GM12878 (cell line): Measurements from ENCODE around the gene GRIK2. TPM values are rescaled to one million over a fixed set of nuclear protein-coding genes. Genes with fewer than 3 reads are reported as not detected.
A peak's percentile ranks its signal among the peaks of the same experiment; 100 is the strongest.

Experiments used
- ATAC-seq: fragments of 200-7000 bp; cut with Tn5 transposase; 3 replicates; pipeline ENCODE4 v1.9.1; 2020; ENCODE audit warnings: mild to moderate bottlenecking, moderate library complexity
- BruUV-seq: library from RNA; stranded (reverse); fragments of 400-500 nt; replicated peaks from 2 replicates; lab custom pipeline; 2021; lab: Mats Ljungman, UMichigan
- CTCF ChIA-PET: fragments of 300-600 bp; sonication (Branson Sonifier 250); formaldehyde crosslinking; extraction: SDS; loops from one replicate; lab custom pipeline; 2021; ENCODE audit warnings: inconsistent platforms; lab: Yijun Ruan, JAX
- POLR2A ChIA-PET: fragments of 350-600 bp; formaldehyde crosslinking; extraction: SDS; loops from one replicate; lab custom pipeline; 2021; ENCODE audit warnings: inconsistent platforms; lab: Charles Lee
- RAD21 ChIA-PET: fragments of 300-600 bp; sonication (Branson Sonifier 250); formaldehyde crosslinking; loops from one replicate; lab custom pipeline; 2023; ENCODE audit warnings: antibody characterized with exemption; ENCODE audit not compliant: unreplicated experiment; lab: Charles Lee
- SMC1A ChIA-PET: fragments of 300-600 bp; sonication (Branson Sonifier 250); formaldehyde crosslinking; loops from one replicate; lab custom pipeline; 2023; ENCODE audit not compliant: unreplicated experiment, uncharacterized antibody; lab: Charles Lee
- DNase-seq: peaks from one replicate; pipeline ENCODE4 v3.0.0-alpha.2; 2011; ENCODE audit warnings: low read depth, low spot score
- FAIRE-seq: peaks from 3 replicates; lab custom pipeline; 2011; peaks lifted over from hg19 to GRCh38; lab: Jason Lieb, UNC
- H2AFZ ChIP-seq: 2 replicates; pipeline ENCODE4 v1.6.0; 2011; ENCODE audit warnings: low read depth, low read length, control low read depth; ENCODE audit not compliant: control insufficient read depth
- H3K27ac ChIP-seq: 2 replicates; pipeline ENCODE4 v1.5.1; 2011; ENCODE audit warnings: control low read depth; ENCODE audit not compliant: control insufficient read depth, insufficient read depth
- H3K27me3 ChIP-seq, 2 experiments: replicated peaks in 1 of 2; 2 replicates each; pipeline versions ENCODE4 v1.6.0 to v1.6.1; 2011; ENCODE audit warnings: low read length in 1 of 2; ENCODE audit not compliant: control insufficient read depth in 2 of 2, insufficient read depth in 2 of 2
- H3K36me3 ChIP-seq, 2 experiments: 2 replicates each; pipeline ENCODE4 v1.5.1; 2011; ENCODE audit warnings: low read length in 1 of 2; ENCODE audit not compliant: control insufficient read depth in 2 of 2, insufficient read depth in 2 of 2
- H3K4me1 ChIP-seq: 2 replicates; pipeline ENCODE4 v1.6.1; 2011; ENCODE audit warnings: mild to moderate bottlenecking, low read length, moderate library complexity, mixed read lengths; ENCODE audit not compliant: control insufficient read depth, insufficient read depth
- H3K4me2 ChIP-seq: 2 replicates; pipeline ENCODE4 v1.6.0; 2011; ENCODE audit warnings: control low read depth; ENCODE audit not compliant: control insufficient read depth, insufficient read depth
- H3K4me3 ChIP-seq: fragments of 200-600 bp; sonication (generic); 2 replicates; pipeline ENCODE4 v1.5.1; 2016
- H3K79me2 ChIP-seq: 2 replicates; pipeline ENCODE4 v1.6.0; 2011; ENCODE audit warnings: low read length; ENCODE audit not compliant: control insufficient read depth, insufficient read depth
- H3K9ac ChIP-seq: 2 replicates; pipeline ENCODE4 v1.8.0; 2011; ENCODE audit warnings: low read length, control low read depth, mixed read lengths; ENCODE audit not compliant: control insufficient read depth, insufficient read depth
- H3K9me3 ChIP-seq: replicated peaks from 3 replicates; pipeline ENCODE4 v1.5.1; 2011; ENCODE audit warnings: mild to moderate bottlenecking, low read length; ENCODE audit not compliant: control insufficient read depth, insufficient read depth
- H4K20me1 ChIP-seq: 2 replicates; pipeline ENCODE4 v1.6.0; 2011; ENCODE audit not compliant: control insufficient read depth, insufficient read depth
- SIN3A ChIP-seq: IDR thresholded peaks from 2 replicates; pipeline ENCODE4 v1.6.1; 2012; ENCODE audit warnings: low read depth, low read length, improper control_type of control experiment
- SPI1 ChIP-seq: IDR thresholded peaks from 2 replicates; pipeline ENCODE4 v1.6.1; 2011; ENCODE audit warnings: low read depth, mild to moderate bottlenecking, low read length, moderate library complexity, borderline replicate concordance; ENCODE audit not compliant: insufficient read depth
- STAT1 ChIP-seq: fragments of 450-650 bp; conservative IDR thresholded peaks from 2 replicates; pipeline ENCODE4 v1.6.1; 2014; ENCODE audit warnings: antibody characterized with exemption, mild to moderate bottlenecking
- WGBS: methylation state at CpG from one replicate; pipeline ENCODE4 v1.1.6; 2016; ENCODE audit warnings: low lambda C conversion rate; ENCODE audit not compliant: insufficient replicate concordance, insufficient coverage; ENCODE audit errors: missing lambda C conversion rate; 5-methylcytosine and 5-hydroxymethylcytosine counted together
- in situ Hi-C: fragments of 300-500 bp; cut with MboI; formaldehyde crosslinking; loops from 9 replicates; pipeline ENCODE4 v1.14.3; 2018; ENCODE audit warnings: mixed read lengths
- intact Hi-C: fragments of 100-400 bp; cut with micrococcal nuclease; formaldehyde crosslinking; loops from one replicate; pipeline ENCODE4 v1.14.2; 2022; ENCODE audit not compliant: unreplicated experiment
- polyA plus RNA-seq, 11 experiments: library from polyadenylated mRNA; depleted of rRNA in 4 of 11; unstranded in 6 of 11; stranded (reverse) in 5 of 11; fragments of >200 nt; fragmentation: Nextera tagmentation in 4 of 11; fragmentation: Illumina TruSeq in 1 of 11; extraction: Ambion mirVana in 4 of 11; extraction: Trizol in 1 of 11; gene quantifications; 1 replicate in 1 of 11; 2 replicates in 10 of 11; pipeline versions ENCODE4 v1.2.1 to v1.2.3, GENCODE V29; 2011 to 2016; ENCODE audit warnings: inconsistent platforms in 2 of 11, missing spikeins in 2 of 11, low read depth in 1 of 11
- total RNA-seq, 4 experiments: library from RNA; depleted of rRNA in 3 of 4; stranded (reverse); fragments of >200 nt in 3 of 4; fragmentation: Illumina TruSeq in 1 of 4; extraction: Trizol in 1 of 4; gene quantifications; 2 replicates each; pipeline versions ENCODE4 v1.2.1 to v1.2.3, GENCODE V29; 2013 to 2021
- TF ChIP-seq, protein P1 (sequence below): IDR thresholded peaks from 2 replicates; pipeline ENCODE4 v1.6.1; 2012; ENCODE audit warnings: low read length, inconsistent platforms
- TF ChIP-seq, protein P2 (sequence below): fragments of 450-650 bp; IDR thresholded peaks from 2 replicates; pipeline ENCODE4 v1.6.1; 2017; ENCODE audit warnings: mild to moderate bottlenecking, low read depth, inconsistent platforms; ENCODE audit not compliant: poor library complexity, severe bottlenecking

Gene GRIK2
- total and polyA plus RNA-seq, 10 of the 15 experiments (the other 5 are each of a cell fraction or from before 2014, with no cell fraction given) = not detected

DNA sequence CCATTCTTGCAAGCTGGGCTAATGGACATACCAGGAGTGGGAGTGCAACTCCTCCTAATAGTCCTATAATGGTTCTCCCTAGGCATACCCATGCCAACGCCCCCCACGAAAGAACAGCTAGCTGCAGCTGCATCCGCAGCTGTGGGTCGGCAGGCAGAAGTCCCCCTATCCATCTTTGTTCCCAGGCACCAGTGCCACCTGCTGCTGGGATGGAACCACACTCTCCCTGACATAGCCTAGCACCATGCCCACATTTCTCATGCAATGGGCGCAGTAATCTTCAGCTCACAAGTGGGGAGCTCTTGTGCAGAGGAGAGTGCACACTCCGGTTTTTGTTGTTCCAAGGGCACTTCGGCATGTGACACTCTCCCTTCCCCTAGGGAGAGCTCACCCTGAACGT is 567.8 kb downstream of the GRIK2 start:
- H4K20me1 ChIP-seq = no peaks in the 10 kb centered on the region
- no peaks in the 10 kb centered on the region for H3K36me3 ChIP-seq
- CTCF ChIA-PET = interaction anchor here (1.0 kb wide), 1 partner anchor 10 kb away, joined by 3 read pairs; no protein-coding TSS in a partner anchor
- H3K4me2 ChIP-seq = no peak overlapping the region
- no peaks in the 10 kb centered on the region for H3K27me3 ChIP-seq
- no TSS peak for BruUV-seq
- FAIRE-seq = no peak
- peak; percentile 38; the same call in 2 of the 3 replicates for ATAC-seq
- intact Hi-C loops = no loop called here
- no peak for TF ChIP-seq SPI1
- TF ChIP-seq, protein P1, sequence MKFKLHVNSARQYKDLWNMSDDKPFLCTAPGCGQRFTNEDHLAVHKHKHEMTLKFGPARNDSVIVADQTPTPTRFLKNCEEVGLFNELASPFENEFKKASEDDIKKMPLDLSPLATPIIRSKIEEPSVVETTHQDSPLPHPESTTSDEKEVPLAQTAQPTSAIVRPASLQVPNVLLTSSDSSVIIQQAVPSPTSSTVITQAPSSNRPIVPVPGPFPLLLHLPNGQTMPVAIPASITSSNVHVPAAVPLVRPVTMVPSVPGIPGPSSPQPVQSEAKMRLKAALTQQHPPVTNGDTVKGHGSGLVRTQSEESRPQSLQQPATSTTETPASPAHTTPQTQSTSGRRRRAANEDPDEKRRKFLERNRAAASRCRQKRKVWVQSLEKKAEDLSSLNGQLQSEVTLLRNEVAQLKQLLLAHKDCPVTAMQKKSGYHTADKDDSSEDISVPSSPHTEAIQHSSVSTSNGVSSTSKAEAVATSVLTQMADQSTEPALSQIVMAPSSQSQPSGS = no peak
- TF ChIP-seq, protein P2, sequence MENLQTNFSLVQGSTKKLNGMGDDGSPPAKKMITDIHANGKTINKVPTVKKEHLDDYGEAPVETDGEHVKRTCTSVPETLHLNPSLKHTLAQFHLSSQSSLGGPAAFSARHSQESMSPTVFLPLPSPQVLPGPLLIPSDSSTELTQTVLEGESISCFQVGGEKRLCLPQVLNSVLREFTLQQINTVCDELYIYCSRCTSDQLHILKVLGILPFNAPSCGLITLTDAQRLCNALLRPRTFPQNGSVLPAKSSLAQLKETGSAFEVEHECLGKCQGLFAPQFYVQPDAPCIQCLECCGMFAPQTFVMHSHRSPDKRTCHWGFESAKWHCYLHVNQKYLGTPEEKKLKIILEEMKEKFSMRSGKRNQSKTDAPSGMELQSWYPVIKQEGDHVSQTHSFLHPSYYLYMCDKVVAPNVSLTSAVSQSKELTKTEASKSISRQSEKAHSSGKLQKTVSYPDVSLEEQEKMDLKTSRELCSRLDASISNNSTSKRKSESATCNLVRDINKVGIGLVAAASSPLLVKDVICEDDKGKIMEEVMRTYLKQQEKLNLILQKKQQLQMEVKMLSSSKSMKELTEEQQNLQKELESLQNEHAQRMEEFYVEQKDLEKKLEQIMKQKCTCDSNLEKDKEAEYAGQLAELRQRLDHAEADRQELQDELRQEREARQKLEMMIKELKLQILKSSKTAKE = no peak
- no peak for TF ChIP-seq STAT1
- no peak for TF ChIP-seq SIN3A
- SMC1A ChIA-PET = no interaction called here
- RAD21 ChIA-PET = no interaction called here
- H3K79me2 ChIP-seq = no peaks in the 10 kb centered on the region
- DNase-seq = no peak
- H3K4me1 ChIP-seq = no peaks in the 10 kb centered on the region
- WGBS = 32% methylated on average over 8 of the region's 8 CpGs
- H3K9ac ChIP-seq = no peak overlapping the region
- no peak overlapping the region for H2AFZ ChIP-seq
- H3K4me3 ChIP-seq = no peak overlapping the region
- in situ Hi-C loops = no loop called here
- POLR2A ChIA-PET = no interaction called here
- H3K9me3 ChIP-seq = no peaks in the 10 kb centered on the region
- no peak overlapping the region for H3K27ac ChIP-seq
